DMS114 treated with DMSO at 0.1 percent for 48 hours (cell line): Measurements from ENCODE around the gene KCNK3.
"Not testable (repeated sequence)": the region's sequence is repeated elsewhere in the genome, so short reads cannot be mapped to it uniquely, and the experiment has no call there.

Experiments used
- DNase-seq: peaks from one replicate; lab custom pipeline; 2025; ENCODE audit not compliant: unreplicated experiment; lab: John Stamatoyannopoulos, UW

KCNK3 gene

DNA sequence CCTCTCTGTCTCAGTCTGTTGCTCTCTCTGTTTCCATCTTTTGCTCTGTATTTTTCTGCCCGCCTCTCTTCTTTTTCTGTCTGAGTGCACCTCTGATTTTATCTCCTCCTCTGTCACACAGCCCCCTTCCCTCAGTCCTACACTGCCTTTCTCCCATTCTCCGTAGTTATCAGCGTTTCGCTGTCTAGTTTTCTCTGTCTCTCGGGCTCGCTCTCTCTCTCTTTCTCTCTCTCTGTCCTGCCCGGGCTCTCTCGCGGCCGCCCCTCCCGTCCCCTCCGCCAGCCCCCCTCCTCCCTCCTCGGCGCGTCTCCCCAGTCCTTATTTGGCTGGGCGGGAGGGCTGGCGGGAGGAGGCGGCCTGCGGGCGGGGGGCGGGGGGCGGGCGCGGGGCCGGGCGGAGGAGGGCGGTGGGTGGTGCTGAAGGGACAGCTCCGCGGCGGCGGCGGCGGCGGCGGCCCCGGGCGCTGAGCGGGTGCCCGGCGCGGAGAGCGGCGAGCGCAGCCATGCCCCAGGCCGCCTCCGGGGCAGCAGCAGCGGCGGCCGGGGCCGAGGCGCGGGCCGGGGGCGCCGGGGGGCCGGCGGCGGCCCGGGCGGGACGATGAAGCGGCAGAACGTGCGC is at the start of gene KCNK3:
Gene KCNK3 (plus strand): TSS at position 444 of the 618 bp plus-strand sequence. CDS start 154 bp downstream, at position 598.
- DNase-seq: no peak

DNA sequence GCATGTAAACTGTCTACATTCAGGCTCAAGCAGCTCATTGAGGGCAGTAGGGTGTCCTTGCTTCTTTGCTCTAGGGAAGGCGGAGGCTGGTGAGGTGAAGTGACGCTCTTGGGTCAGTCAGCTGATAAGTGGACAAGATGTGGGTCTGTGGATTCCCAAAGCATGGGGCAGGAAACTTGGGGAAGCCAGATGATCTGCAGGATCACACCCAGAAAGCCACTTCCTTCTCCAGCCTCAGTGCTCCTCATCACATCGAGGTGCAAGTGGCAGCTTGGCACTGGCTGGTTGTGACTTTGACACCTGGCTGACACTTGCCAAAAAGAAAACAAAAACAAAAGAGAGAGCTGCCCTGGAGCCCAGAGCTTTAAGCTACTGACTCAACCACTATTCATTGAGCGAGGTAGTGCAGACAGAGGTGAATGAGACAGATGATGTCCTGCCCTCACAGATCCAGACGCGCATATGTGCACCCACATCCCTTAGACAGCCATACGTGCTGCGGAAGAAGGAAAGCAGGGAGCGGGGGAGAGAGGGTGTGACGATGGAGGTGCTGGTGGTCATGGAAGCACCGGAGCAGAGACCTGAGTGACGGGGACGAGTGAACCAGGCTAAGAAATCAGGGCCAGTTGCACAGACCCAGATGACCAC is 48.2 kb upstream of the KCNK3 start:
- no peak for DNase-seq

DNA sequence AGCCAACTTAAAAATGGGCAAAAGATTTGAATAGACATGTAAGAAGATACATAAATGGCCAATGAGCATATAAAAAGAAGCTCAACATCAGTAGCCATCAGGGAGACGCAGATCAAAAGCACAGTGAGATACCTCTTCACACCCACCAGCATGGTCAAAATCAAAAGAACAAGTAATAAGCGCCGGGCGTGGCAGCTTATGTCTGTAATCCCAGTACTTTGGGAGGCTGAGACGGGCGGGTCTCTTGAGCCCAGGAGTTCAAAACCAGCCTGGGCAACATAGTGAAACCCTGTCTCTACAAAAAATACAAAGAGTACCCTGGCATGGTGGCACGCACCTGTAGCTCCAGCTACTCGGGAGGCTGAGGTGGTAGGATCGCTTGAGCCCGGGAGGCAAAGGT is 46.8 kb upstream of the KCNK3 start:
- no peak for DNase-seq

GRCh38 chr2:26646986-26647672 is 45.4 kb upstream of the KCNK3 start:
- DNase-seq: no peak

- DNase-seq: no peak
Measured at GRCh38 chr2:26647981-26648380, 44.5 kb upstream of the KCNK3 start.

DNA sequence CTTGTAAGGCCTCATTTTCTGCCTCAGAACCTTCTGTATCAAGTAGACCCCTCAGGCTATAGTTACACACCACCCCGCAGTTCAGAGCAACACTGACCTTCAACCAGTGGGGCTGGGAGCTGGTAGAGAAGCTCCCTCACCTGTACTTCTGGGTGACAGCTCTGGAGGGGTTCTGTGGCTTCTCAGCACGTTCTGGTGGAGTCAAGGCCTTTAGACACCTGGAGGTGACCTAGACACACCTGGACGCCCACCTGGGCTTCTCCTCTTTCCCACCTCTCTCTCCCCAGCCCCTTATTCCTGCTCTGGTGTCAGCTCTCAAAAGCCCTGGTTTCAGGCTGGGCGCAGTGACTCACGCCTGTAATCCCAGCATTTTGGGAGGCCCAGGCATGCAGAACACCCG is 44.0 kb upstream of the KCNK3 start:
- DNase-seq: no peak

GRCh38 chr2:26649322-26649721 is 43.2 kb upstream of the KCNK3 start:
- no peak for DNase-seq

DNA sequence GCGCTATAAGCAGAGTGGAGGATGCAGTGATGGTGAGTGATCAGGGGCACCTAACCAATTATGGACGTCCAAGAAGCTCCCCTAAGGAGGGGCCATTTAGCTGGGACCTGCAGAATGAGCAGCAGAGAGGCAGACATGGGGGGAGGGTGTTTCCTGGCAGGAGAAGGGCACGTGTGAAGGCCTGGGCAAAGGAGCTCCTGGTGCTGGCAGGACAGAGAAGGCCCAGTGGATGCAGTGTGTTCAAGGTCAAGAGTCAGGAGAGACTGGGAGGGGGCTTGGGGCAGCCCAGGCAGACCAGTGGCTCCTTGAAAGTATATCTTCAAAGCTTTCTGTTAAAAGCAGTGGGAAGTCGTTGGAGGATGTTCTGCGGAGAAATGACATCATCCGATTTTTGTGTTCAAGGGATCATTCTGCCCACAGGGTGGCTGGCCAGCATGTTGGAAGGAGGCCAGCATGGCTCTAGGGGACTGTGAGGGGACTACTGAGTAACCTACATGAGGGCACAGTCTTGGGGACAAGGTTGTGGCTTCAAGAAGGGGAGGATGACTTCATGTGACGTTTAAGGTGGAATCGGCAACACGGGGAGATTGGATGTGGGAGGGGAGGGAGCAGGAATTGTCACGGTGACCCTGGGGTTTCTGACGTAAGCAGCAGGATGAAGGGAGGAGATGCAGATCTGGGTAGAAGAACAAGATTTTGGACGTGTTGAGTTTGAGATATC is 42.4 kb upstream of the KCNK3 start:
- DNase-seq: no peak

DNA sequence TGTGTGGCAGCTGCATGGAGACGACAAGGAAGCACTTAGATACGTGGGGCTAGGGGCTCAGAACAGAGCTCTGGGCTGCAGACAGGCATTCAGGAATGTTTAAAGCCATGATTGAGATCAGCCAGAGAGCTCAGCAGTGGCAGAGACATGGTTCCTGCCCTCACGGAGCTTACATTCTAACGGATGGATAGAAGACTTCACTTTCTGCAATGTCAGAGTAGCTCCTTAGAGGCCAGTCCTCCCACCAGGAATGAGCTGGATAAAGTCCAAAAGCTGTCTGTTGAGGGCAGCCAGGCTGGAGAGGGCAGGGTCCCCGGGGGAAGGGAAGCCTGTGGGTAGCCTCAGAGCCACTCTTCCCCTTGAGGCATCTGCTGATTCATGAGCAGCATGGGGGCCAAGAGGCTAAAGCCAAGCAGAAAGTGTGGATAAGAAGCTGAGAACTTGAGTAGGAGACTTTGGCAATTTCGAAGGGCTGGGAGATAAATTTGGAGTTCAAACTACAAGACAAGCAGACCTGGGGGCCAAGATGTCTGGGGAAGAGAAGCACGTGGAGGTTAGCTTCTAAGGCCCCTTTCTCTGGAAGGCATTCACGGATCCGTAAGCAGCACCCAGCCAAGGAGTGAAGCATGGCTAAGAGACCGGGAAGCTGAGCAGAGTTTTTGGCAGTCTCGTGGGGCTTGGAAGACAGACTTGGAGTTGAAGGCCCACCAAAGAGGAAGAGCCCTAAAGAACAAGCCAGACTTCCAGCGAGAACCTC is 41.6 kb upstream of the KCNK3 start:
- no peak for DNase-seq

- no peak for DNase-seq
Measured at GRCh38 chr2:26651470-26651771, 41.1 kb upstream of the KCNK3 start.

DNA sequence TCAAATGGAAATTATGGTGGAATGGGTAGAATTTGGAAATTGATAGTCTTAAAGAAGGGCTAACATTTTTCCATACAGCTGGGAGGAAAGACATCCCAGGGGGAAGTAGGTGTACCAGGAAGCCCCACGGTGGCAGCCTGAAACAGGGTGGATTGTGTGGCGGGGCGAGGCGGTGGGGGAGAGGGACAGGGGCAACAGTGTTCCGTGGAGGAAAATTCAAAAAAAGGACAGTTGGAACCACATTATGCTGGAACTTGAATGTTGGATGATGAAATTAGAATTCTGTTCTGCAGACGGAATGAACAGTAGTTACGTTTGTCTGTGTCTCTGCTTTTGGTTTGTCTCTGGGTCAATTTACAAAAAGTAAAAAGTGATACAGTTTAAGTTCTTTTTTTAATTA is 40.7 kb upstream of the KCNK3 start:
- no peak for DNase-seq

DNA sequence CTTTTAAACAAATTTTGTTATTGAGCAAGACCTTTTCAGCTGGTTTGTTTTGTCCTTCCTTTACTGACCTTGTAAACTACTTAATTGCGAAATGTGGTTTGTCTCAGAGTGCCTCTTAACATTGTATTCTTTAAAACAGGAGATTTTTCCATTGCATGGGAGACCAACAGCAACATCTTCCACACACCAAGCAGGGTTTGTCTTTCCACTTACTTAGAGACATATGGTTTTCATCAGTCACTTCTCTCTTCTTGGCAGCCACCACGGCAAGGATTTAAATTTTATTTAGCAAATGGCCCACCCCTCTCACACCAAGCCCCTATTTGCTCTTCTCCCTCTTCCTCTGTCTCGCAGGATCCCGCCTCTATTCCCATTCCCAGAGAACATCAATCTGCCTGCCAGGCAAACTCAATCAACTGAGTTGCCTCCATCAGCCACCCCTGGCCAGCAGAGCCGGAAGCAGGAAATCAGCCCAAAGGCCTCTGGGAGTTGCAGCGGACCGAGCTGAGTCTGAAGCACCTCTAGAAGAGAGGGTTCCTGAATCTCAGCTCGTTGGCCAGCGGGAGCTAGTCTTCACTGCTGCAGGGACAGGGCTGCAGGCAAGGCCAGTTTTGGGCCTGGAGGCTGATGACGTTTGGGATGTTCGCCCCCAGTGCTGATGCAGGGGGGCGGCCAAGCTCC is 40.0 kb upstream of the KCNK3 start:
- no peak for DNase-seq

DNA sequence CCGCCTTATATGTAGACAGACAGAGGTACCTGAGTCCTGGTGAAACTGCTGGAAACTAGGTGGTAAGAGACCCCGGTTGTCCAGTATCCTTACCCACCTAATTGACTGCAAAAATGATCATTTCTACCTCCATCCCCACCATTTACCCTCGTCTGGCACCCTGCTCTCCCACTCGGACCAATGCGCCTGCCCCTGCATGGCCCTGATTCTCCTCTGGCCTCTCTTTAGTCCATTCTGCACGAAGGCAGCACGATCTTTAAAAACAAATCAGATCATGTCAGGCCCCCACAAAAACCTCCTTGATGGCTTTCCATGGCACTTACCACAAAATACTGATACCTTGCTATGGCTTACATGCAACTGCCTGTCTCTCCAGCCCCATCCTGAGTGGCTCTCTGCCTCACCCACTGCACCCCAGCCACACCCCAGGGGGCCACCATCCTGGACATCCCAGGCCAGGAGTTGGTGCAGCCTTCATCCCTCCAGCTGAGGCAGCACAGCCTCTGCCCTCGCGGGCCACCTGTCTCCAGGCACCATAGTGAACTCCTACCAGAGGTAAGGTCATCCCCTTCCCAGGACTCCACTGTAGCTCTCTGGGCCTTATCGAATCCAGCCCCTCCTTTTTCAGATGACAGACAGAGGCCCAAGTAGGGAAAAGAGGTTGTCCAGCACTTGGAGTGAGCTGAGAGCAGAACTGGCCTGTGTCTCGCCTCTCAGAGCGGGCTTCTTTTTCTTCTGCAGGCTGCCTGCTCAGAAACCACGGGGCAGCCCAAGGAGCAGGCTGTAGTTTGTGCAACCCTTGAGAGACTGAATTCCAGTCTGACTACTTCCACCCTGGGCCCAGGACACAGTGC is 39.1 kb upstream of the KCNK3 start:
- no peak for DNase-seq

- DNase-seq: no peak
Measured at GRCh38 chr2:26654061-26654340, 38.5 kb upstream of the KCNK3 start.

DNA sequence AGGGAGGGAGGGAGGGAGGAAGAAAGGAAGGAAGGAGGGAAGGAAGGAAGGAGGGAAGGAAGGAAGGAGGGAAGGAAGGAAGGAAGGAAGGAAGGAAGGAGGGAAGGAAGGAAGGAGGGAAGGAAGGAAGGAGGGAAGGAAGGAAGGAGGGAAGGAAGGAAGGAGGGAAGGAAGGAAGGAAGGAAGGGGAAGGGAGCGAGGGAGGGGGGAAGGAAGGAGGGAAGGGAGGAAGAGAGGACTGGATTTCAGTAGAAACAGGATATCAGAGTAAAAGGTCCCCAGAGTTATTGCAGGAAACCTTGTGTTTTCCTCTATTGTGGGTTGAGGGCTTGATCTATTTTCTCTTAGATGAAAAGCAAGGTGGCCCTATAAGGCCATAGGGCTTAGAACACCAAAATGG is 37.4 kb upstream of the KCNK3 start:
- DNase-seq: not testable (repeated sequence)

DNA sequence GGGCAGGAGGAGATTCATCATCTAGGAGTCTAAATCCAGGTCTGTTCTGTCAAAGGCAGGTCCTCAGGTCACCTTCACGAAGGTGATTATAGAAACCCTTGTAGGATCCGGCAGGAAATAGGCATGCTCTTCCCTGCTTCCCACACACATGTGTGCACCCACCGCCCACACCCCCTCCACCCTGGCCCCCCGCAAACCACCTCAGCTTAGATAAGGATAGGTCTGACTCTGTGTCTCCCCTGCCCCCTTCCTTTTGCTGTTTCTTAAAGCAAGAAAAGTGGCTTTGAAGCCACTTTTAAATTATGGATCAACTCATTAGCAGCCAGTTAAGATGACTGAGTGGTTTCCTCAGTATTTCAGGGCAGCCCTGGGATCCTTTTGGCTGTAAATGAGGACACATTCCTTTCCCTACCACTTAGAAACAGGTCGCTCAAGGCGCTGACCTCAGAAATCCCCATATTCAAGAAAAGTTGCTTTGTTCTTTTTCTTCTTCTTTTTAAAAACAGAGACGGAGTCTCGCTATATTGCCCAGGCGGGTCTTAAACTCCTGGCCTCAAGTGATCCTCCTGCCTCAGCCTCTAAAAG is 36.8 kb upstream of the KCNK3 start:
- DNase-seq: no peak

DNA sequence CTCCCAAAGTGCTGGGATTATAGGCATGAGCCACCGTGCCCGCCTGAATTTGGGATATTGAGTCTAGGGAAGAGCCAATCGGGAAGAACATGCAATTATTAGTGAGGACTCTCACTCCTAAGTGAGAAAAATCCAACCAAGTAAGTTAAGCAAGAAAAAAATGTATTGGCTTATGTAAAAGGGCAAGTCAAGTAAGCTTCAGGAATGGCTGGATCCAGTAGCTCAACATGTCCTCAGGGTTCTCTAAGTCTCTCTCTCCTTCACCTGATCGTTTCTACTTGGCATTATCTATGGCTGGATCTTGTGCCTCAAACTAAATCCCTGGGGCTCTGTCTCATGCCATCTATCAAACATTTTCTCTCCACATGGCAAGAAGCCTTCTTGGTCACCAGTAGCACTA is 35.3 kb upstream of the KCNK3 start:
- DNase-seq: no peak

DNA sequence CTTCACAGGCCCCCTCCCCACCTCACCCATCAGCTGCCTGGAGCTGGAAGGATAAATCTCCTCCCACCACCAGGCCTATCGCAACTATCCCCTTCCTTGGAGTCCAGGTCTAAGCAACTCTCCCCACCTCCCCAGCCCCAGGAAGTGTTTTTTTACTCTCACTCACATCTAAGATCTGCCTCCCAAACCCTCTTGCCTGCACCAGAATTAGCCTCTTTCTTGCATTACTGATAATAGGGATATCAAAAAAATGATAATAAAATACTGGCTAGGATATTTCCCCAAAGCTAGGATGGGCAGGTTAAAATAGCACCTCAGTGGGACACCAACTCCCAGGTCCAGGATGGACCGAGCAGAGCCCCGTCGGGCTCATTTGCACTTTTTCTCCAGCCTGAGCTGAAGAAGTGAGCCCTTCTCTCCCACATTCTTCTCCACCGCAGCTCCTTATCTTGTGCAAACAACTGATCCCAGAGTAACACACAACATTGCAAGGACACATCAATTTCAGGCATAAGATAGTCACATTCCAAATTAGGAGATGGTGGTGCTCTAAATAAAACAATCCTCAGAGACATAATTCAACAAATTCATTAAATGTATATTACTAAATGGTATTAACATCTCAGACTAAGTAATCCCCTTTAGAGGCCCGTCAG is 33.7 kb upstream of the KCNK3 start:
- no peak for DNase-seq

GRCh38 chr2:26660363-26660962 is 32.1 kb upstream of the KCNK3 start:
- no peak for DNase-seq
